Sigmoid colon (tissue), 4 donors: ENCODE data around the gene PLEKHD1.

Experiments
- CTCF ChIP-seq, 4 experiments: fragments of 450-650 bp in 3 of 4; fragments of 200-600 bp in 1 of 4; IDR thresholded peaks; one replicate each; pipeline ENCODE4 v1.5.1; 2016 to 2019; ENCODE audit warnings: antibody characterized with exemption in 4 of 4, mild to moderate bottlenecking in 3 of 4, moderate library complexity in 2 of 4
- EP300 ChIP-seq, 4 donors: sonication (generic); formaldehyde crosslinking; IDR thresholded peaks; one replicate each; pipeline ENCODE4 v1.6.1; 2017; ENCODE audit warnings: antibody characterized with exemption in 4 of 4
- POLR2A ChIP-seq, 2 donors: fragments of 450-650 bp; IDR thresholded peaks; one replicate each; pipeline ENCODE4 v1.6.1; 2016; ENCODE audit warnings: antibody characterized with exemption in 2 of 2, mild to moderate bottlenecking in 2 of 2, moderate library complexity in 2 of 2

DNA sequence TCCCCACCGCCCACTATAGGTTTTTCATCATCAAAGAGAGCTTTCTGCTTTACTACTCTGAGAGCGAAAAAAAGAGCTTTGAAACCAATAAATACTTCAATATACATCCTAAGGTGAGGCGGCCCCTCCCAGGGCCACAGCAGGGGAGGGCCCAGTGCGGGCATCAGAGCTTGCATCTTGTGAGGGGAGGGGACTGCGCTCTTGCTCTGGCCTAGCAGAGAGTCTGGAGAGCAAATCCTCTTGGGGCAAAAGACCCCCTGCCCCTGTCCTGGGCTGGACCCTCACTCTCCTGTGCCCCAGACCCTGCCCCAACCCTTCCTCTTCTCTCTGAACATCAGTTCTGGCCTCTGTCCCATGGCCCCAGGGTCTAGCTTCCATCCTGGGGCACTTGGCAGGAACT is 15.6 kb downstream of the PLEKHD1 start:
- TF ChIP-seq POLR2A (IDR thresholded peaks at IDR 0.05) (no peak), CTCF (IDR thresholded peaks at IDR 0.05) (no peak), EP300 (IDR thresholded peaks at IDR 0.05) (no peak)
